NT2/D1 (cell line): ENCODE data around the gene PALLD.

Experiments used
- SUZ12 ChIP-seq: IDR thresholded peaks from 2 replicates; pipeline ENCODE4 v1.6.1; 2011; ENCODE audit not compliant: insufficient read length, insufficient read depth; ENCODE audit errors: extremely low read depth
- YY1 ChIP-seq: IDR thresholded peaks from 2 replicates; pipeline ENCODE4 v1.6.1; 2011; ENCODE audit not compliant: insufficient read length, insufficient read depth

GRCh38 chr4:168712316-168712890 lies 215.6 kb downstream of the PALLD start:
- TF ChIP-seq YY1 (no peak), SUZ12 (no peak)
